ENCODE data around the gene TTC27. TPM values are rescaled to one million over a fixed set of nuclear protein-coding genes. Genes with fewer than 3 reads are reported as not detected.
"Not testable (repeated sequence)": the region's sequence is repeated elsewhere in the genome, so short reads cannot be mapped to it uniquely, and the experiment has no call there.

TTC27 gene
- polyA plus RNA-seq, result 1 to 10 TPM; 8.4 to 9.0 (median 8.4) TPM

GRCh38 chr2:32627814-32628579, at the start of gene TTC27:
TSS of gene TTC27 (plus strand) at chr2:32628050. CDS start at chr2:32628293, 243 bp downstream.
- 0 to 1% (median 0%) methylated on average over 39 of the region's 39 CpGs for WGBS, 3 donors
- no peak within 1 kb of the TSS for H3K27ac ChIP-seq (ENCODE audit: low read depth, low read length)

- whole genome bisulfite sequencing, 3 donors, result 43 to 57% (median 48%) methylated on average over 3 of the region's 3 CpGs
- H3K27ac ChIP-seq (ENCODE audit: low read depth, low read length), result no peak overlapping the region
These were observed 36.0 kb upstream of the TTC27 start for GRCh38 chr2:32591669-32592463.

- 87 to 92% (median 91%) methylated on average over 3 of the region's 3 CpGs for WGBS, 3 donors
- H3K27ac ChIP-seq (ENCODE audit: low read depth, low read length), result no peak overlapping the region
These were observed 33.3 kb upstream of the TTC27 start for GRCh38 chr2:32594573-32594972.

GRCh38 chr2:32611366-32611765, 16.5 kb upstream of the TTC27 start:
- WGBS, 3 donors, result 52 to 94% (median 93%) methylated on average over 2 of the region's 2 CpGs
- no peak overlapping the region for H3K27ac ChIP-seq (ENCODE audit: low read depth, low read length)

GRCh38 chr2:32611771-32612170, 16.1 kb upstream of the TTC27 start:
- H3K27ac ChIP-seq (ENCODE audit: low read depth, low read length), result no peak overlapping the region
- WGBS, 3 donors, result 90 to 96% (median 92%) methylated on average over 1 of the region's 1 CpG

GRCh38 chr2:32614084-32614483, 13.8 kb upstream of the TTC27 start:
- H3K27ac ChIP-seq (ENCODE audit: low read depth, low read length), result no peak overlapping the region
- 83 to 91% (median 84%) methylated on average over 1 of the region's 1 CpG for WGBS, 3 donors

GRCh38 chr2:32617599-32618189, 10.2 kb upstream of the TTC27 start:
- 68 to 95% (median 95%) methylated on average over 5 of the region's 5 CpGs for WGBS, 3 donors
- H3K27ac ChIP-seq (ENCODE audit: low read depth, low read length), result no peak overlapping the region

- WGBS, 3 donors, result 40 to 50% (median 42%) methylated on average over 2 of the region's 2 CpGs
- no peak overlapping the region for H3K27ac ChIP-seq (ENCODE audit: low read depth, low read length)
These were observed 5.1 kb upstream of the TTC27 start for GRCh38 chr2:32622570-32623310.

- 81 to 88% (median 82%) methylated on average over 6 of the region's 6 CpGs for WGBS, 3 donors
- H3K27ac ChIP-seq (ENCODE audit: low read depth, low read length), result no peak overlapping the region
These were observed 4.5 kb upstream of the TTC27 start for GRCh38 chr2:32623311-32623706.

- WGBS, 3 donors, result 76 to 90% (median 77%) methylated on average over 3 of the region's 3 CpGs
- H3K27ac ChIP-seq (ENCODE audit: low read depth, low read length), result no peak overlapping the region
These were observed 3.0 kb upstream of the TTC27 start for GRCh38 chr2:32624812-32625211.

GRCh38 chr2:32626639-32627221, 1.1 kb upstream of the TTC27 start:
- WGBS, 3 donors, result 62 to 70% (median 70%) methylated on average over 13 of the region's 13 CpGs
- no peak overlapping the region for H3K27ac ChIP-seq (ENCODE audit: low read depth, low read length)

GRCh38 chr2:32627441-32627813, 423 bp upstream of the TTC27 start:
- WGBS, 3 donors, result 0 to 1% (median 1%) methylated on average over 16 of the region's 16 CpGs
- no peak overlapping the region for H3K27ac ChIP-seq (ENCODE audit: low read depth, low read length)

GRCh38 chr2:32632089-32632488, 4.2 kb downstream of the TTC27 start:
- 88 to 96% (median 89%) methylated on average over 5 of the region's 5 CpGs for WGBS, 3 donors
- H3K27ac ChIP-seq (ENCODE audit: low read depth, low read length), result no peak overlapping the region

- no peak overlapping the region for H3K27ac ChIP-seq (ENCODE audit: low read depth, low read length)
- 82 to 91% (median 91%) methylated on average over 3 of the region's 3 CpGs for WGBS, 3 donors
These were observed 5.2 kb downstream of the TTC27 start for GRCh38 chr2:32633040-32633439.

GRCh38 chr2:32638548-32638947, 10.7 kb downstream of the TTC27 start:
- WGBS, 3 donors, result 95 to 98% (median 98%) methylated on average over 5 of the region's 5 CpGs
- H3K27ac ChIP-seq (ENCODE audit: low read depth, low read length), result not testable (repeated sequence)

- no peak overlapping the region for H3K27ac ChIP-seq (ENCODE audit: low read depth, low read length)
- WGBS, 3 donors, result 97 to 99% (median 98%) methylated on average over 5 of the region's 5 CpGs
These were observed 13.3 kb downstream of the TTC27 start for GRCh38 chr2:32641180-32641579.

GRCh38 chr2:32647180-32647651, 19.4 kb downstream of the TTC27 start:
- no peak overlapping the region for H3K27ac ChIP-seq (ENCODE audit: low read depth, low read length)

GRCh38 chr2:32652555-32653209, 24.8 kb downstream of the TTC27 start:
- H3K27ac ChIP-seq (ENCODE audit: low read depth, low read length), result no peak overlapping the region
- WGBS, 3 donors, result 63 to 79% (median 66%) methylated on average over 7 of the region's 7 CpGs

More at GRCh38 chr2:32647180-32647651, 19.4 kb downstream of the TTC27 start:
- WGBS, 3 donors, result 60 to 82% (median 65%) methylated on average over 5 of the region's 5 CpGs
